HG03095 (cell line): ENCODE measurements around the gene GNAT1.

Experiments
- ATAC-seq: cut with Tn5 transposase; IDR thresholded peaks from one replicate; pipeline ENCODE4 v1.9.1; 2021; ENCODE audit warnings: moderate library complexity; ENCODE audit not compliant: unreplicated experiment

GNAT1 gene

GRCh38 chr3:50162034-50162883 lies 29.2 kb upstream of the GNAT1 start:
- ATAC-seq: no peak

GRCh38 chr3:50163572-50164455 lies 27.6 kb upstream of the GNAT1 start:
- ATAC-seq: no peak

GRCh38 chr3:50164481-50164880 lies 26.9 kb upstream of the GNAT1 start:
- no peak for ATAC-seq

GRCh38 chr3:50164984-50165909 lies 26.2 kb upstream of the GNAT1 start:
- ATAC-seq: no peak

- ATAC-seq: no peak
Observed at GRCh38 chr3:50165910-50166538, 25.4 kb upstream of the GNAT1 start.

GRCh38 chr3:50166620-50167019 lies 24.8 kb upstream of the GNAT1 start:
- no peak for ATAC-seq

- ATAC-seq: no peak
Observed at GRCh38 chr3:50167069-50167840, 24.2 kb upstream of the GNAT1 start.

GRCh38 chr3:50167841-50168209 lies 23.6 kb upstream of the GNAT1 start:
- no peak for ATAC-seq

- ATAC-seq: no peak
Observed at GRCh38 chr3:50168388-50168787, 23.0 kb upstream of the GNAT1 start.

- ATAC-seq: no peak
Observed at GRCh38 chr3:50168791-50169190, 22.6 kb upstream of the GNAT1 start.

- no peak for ATAC-seq
Observed at GRCh38 chr3:50169232-50169832, 22.1 kb upstream of the GNAT1 start.

- ATAC-seq: no peak
Observed at GRCh38 chr3:50169858-50170257, 21.6 kb upstream of the GNAT1 start.

GRCh38 chr3:50170689-50171088 lies 20.7 kb upstream of the GNAT1 start:
- ATAC-seq: no peak

GRCh38 chr3:50171540-50172301 lies 19.7 kb upstream of the GNAT1 start:
- no peak for ATAC-seq

- no peak for ATAC-seq
Observed at GRCh38 chr3:50172626-50173220, 18.7 kb upstream of the GNAT1 start.

GRCh38 chr3:50173685-50174516 lies 17.5 kb upstream of the GNAT1 start:
- no peak for ATAC-seq

- ATAC-seq: no peak
Observed at GRCh38 chr3:50174517-50174895, 16.9 kb upstream of the GNAT1 start.
